ENCODE measurements around the gene NPHS1.
"Not testable (repeated sequence)": the region's sequence is repeated elsewhere in the genome, so short reads cannot be mapped to it uniquely, and the experiment has no call there.

Gene NPHS1

DNA sequence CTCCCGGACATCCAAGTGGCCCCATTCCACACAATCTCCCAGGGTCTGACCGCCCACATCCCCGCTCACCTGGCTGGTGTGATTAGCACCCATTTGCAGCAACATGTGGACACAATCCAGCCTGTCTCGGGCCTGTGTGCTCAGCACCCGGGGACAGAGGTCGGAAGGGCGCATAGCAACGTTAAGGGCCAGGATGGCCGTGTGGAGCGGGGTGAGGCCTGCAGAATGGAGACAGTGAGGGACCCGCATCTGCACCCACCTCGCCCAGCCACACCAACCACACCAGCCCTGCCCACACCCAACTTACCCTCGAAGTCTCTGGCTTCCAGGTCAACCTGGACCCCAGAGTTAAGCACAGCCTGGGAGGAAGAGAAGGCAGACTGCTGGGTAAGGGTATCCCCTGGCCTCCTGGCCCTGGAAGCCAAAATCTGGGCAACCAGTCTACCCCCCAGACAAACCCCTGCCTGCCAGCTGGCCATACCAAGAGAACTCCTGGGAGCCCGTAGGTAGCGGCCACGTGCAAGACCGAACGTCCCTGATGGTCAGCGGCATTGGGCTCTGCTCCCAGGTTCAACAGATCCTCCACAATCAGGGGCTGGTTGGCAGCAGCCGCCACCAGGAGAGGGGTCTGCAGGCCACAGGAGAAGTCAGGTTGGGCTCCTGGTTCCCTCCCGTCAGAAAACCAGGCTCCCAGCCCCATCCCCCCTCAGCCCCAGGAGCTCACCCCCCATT, 43.8 kb upstream of the NPHS1 start:
- TF ChIP-seq ZFX (IDR thresholded peaks at IDR 0.05): no peak
- TF ChIP-seq, protein P1, sequence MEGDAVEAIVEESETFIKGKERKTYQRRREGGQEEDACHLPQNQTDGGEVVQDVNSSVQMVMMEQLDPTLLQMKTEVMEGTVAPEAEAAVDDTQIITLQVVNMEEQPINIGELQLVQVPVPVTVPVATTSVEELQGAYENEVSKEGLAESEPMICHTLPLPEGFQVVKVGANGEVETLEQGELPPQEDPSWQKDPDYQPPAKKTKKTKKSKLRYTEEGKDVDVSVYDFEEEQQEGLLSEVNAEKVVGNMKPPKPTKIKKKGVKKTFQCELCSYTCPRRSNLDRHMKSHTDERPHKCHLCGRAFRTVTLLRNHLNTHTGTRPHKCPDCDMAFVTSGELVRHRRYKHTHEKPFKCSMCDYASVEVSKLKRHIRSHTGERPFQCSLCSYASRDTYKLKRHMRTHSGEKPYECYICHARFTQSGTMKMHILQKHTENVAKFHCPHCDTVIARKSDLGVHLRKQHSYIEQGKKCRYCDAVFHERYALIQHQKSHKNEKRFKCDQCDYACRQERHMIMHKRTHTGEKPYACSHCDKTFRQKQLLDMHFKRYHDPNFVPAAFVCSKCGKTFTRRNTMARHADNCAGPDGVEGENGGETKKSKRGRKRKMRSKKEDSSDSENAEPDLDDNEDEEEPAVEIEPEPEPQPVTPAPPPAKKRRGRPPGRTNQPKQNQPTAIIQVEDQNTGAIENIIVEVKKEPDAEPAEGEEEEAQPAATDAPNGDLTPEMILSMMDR (conservative IDR thresholded peaks at IDR 0.05): no peak
- H3K27ac ChIP-seq: no peak overlapping the region

GRCh38 chr19:35894342-35894741, 42.0 kb upstream of the NPHS1 start:
- H3K27ac ChIP-seq: no peak overlapping the region
- TF ChIP-seq, protein P1 (conservative IDR thresholded peaks at IDR 0.05): no peak
- no peak for TF ChIP-seq ZFX (IDR thresholded peaks at IDR 0.05)

- not testable (repeated sequence) for H3K27ac ChIP-seq
Observed at GRCh38 chr19:35891819-35892218, 39.5 kb upstream of the NPHS1 start.

GRCh38 chr19:35890113-35890650, 37.9 kb upstream of the NPHS1 start:
- no peak for TF ChIP-seq ZFX (IDR thresholded peaks at IDR 0.05)
- TF ChIP-seq, protein P1 (conservative IDR thresholded peaks at IDR 0.05): no peak
- no peak overlapping the region for H3K27ac ChIP-seq

GRCh38 chr19:35889370-35890112, 37.2 kb upstream of the NPHS1 start:
- H3K27ac ChIP-seq: no peak overlapping the region
- TF ChIP-seq ZFX (IDR thresholded peaks at IDR 0.05): no peak
- TF ChIP-seq, protein P1 (conservative IDR thresholded peaks at IDR 0.05): no peak

DNA sequence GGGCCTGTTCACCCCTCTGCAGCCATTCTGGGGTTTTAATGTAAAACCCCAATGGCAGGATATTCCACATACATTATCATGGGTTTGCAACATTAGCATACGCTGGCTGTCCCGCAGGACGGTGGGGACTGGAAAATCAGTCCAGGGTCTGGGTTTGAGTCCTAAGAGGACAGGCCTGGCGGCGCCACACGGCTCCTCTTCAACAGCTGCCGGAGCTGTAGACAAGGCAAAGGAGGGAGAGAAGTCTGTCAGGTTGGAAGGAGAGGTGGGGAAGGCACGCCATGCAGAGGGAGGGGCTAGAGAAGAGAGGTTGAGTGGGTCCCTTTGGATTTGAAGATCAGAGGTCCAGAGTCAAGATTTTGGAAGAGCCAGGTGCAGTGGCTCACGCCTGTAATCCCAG, 36.1 kb upstream of the NPHS1 start:
- no peak overlapping the region for H3K27ac ChIP-seq
- no peak for TF ChIP-seq ZFX (IDR thresholded peaks at IDR 0.05)
- TF ChIP-seq, protein P1 (conservative IDR thresholded peaks at IDR 0.05): no peak

DNA sequence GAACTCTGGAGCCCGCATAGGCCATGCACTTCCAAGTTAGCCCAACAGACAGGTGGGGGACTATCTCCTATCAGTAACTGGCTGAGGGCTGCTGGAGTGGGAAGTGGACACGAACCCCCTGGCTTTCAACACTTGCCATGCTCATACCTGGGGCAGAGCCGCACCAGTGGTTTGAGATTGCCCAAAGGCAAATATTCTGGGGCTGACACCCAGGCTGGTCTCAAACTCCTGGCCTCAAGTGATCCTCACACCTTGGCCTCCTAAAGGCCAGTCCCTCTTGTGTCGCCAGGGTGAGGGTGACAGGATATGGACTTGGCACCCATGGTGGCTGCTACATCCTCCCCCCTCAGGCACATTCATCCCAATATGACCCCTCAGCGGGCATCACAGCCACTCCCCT, 34.9 kb upstream of the NPHS1 start:
- TF ChIP-seq, protein P1 (conservative IDR thresholded peaks at IDR 0.05): no peak
- no peak for TF ChIP-seq ZFX (IDR thresholded peaks at IDR 0.05)
- H3K27ac ChIP-seq: no peak overlapping the region

All from C4-2B (cell line).